K562 (cell line): Measurements from ENCODE around the gene AK2. TPM values are rescaled to one million over a fixed set of nuclear protein-coding genes. Genes with fewer than 3 reads are reported as not detected.

Experiments
- EHMT2 ChIP-seq: fragments of 450-650 bp; IDR thresholded peaks from 2 replicates; pipeline ENCODE4 v1.6.1; 2018; ENCODE audit warnings: antibody characterized with exemption
- HBP1 ChIP-seq: fragments of 450-650 bp; formaldehyde crosslinking; IDR thresholded peaks from 2 replicates; pipeline ENCODE4 v1.4.0; 2022; ENCODE audit warnings: missing genetic modification characterization
- ILF3 ChIP-seq: fragments of 450-650 bp; IDR thresholded peaks from 2 replicates; pipeline ENCODE4 v1.6.1; 2018; ENCODE audit warnings: antibody characterized with exemption, mild to moderate bottlenecking, moderate library complexity, borderline replicate concordance
- LCOR ChIP-seq: sonication (generic); formaldehyde crosslinking; IDR thresholded peaks from 2 replicates; pipeline ENCODE4 v1.8.0; 2022; ENCODE audit warnings: mild to moderate bottlenecking, missing genetic modification reagents
- MNT ChIP-seq, 2 experiments: fragments of 450-650 bp; conservative IDR thresholded peaks; 2 replicates each; pipeline ENCODE4 v1.6.1; 2017; ENCODE audit warnings: mild to moderate bottlenecking in 2 of 2, moderate library complexity in 2 of 2
- NFRKB ChIP-seq: fragments of 450-650 bp; IDR thresholded peaks from 2 replicates; pipeline ENCODE4 v1.6.1; 2016; ENCODE audit warnings: low read depth
- NRF1 ChIP-seq, 2 experiments: fragments of 450-650 bp; IDR thresholded peaks in 1 of 2; conservative IDR thresholded peaks in 1 of 2; 2 replicates each; pipeline ENCODE4 v1.6.1; 2014; ENCODE audit warnings: mild to moderate bottlenecking in 2 of 2
- SMAD2 ChIP-seq: fragments of 150-350 bp; IDR thresholded peaks from 2 replicates; pipeline ENCODE4 v1.6.1; 2014; ENCODE audit warnings: low read depth, mild to moderate bottlenecking, low read length
- SOX6 ChIP-seq: fragments of 450-650 bp; IDR thresholded peaks from 2 replicates; pipeline ENCODE4 v1.6.1; 2014; ENCODE audit warnings: mild to moderate bottlenecking
- XRCC5 ChIP-seq: fragments of 200-400 bp; formaldehyde crosslinking; IDR thresholded peaks from 2 replicates; pipeline ENCODE4 v1.6.1; 2017; ENCODE audit warnings: low read depth, mild to moderate bottlenecking, low read length
- ZNF318 ChIP-seq, 2 experiments: fragments of 450-650 bp; IDR thresholded peaks; 2 replicates each; pipeline ENCODE4 v1.6.1; 2016; ENCODE audit warnings: mild to moderate bottlenecking in 2 of 2, borderline replicate concordance in 1 of 2, low read depth in 1 of 2, moderate library complexity in 1 of 2
- polyA plus RNA-seq, 8 experiments: library from polyadenylated mRNA; depleted of rRNA in 4 of 8; stranded (reverse) in 5 of 8; unstranded in 3 of 8; fragments of >200 nt; fragmentation: Nextera tagmentation in 2 of 8; fragmentation: Illumina TruSeq in 1 of 8; extraction: Ambion mirVana in 2 of 8; extraction: Trizol in 1 of 8; gene quantifications; 2 replicates each; pipeline versions ENCODE4 v1.2.1 to v1.2.3, GENCODE V29; 2011 to 2014; ENCODE audit warnings: inconsistent platforms in 1 of 8, missing spikeins in 1 of 8
- total RNA-seq, 7 experiments: library from RNA; depleted of rRNA in 6 of 7; stranded (reverse); fragments of >200 nt in 6 of 7; fragmentation: Illumina TruSeq in 2 of 7; extraction: Trizol in 2 of 7; gene quantifications; 2 replicates each; pipeline versions ENCODE4 v1.2.1 to v1.2.3, GENCODE V29; 2011 to 2021; ENCODE audit warnings: low replicate concordance in 1 of 7

AK2 gene
- total and polyA plus RNA-seq, 9 of the 15 experiments (the other 6 are each of a cell fraction or from before 2014, with no cell fraction given) = 105 to 1,050 (median 509) TPM

- TF ChIP-seq SOX6 (0 out of 2 replicates have a peak, but pooled peaks have one; percentile 18), ILF3 (no peak), HBP1 (CRISPR knock-in tag) (no peak), EHMT2 (no peak), ZNF318 (IDR thresholded peaks at IDR 0.05; ENCODE audit: borderline replicate concordance in 1 of 2, low read depth in 1 of 2) (0 out of 4 replicates have a peak, but pooled peaks of 1 of the 2 experiments have one; percentile 15), NFRKB (no peak), MNT (conservative IDR thresholded peaks at IDR 0.05) (no peak), LCOR (CRISPR knock-in tag) (0 out of 2 replicates have a peak, but pooled peaks have one; percentile 15), NRF1 (conservative IDR thresholded peaks at IDR 0.05 in 1 of 2, IDR thresholded peaks at IDR 0.05 in 1 of 2) (no peak), SMAD2 (no peak), XRCC5 (no peak)
Observed at GRCh38 chr1:32962248-32962896, 74.3 kb downstream of the AK2 start (continued).
